Tibial nerve (tissue), 4 donors: ENCODE measurements around the gene SLC25A41.

Source experiments
- EP300 ChIP-seq, 2 donors: sonication (generic); formaldehyde crosslinking; IDR thresholded peaks; one replicate each; pipeline ENCODE4 v1.6.1; 2017; ENCODE audit warnings: antibody characterized with exemption in 2 of 2, mild to moderate bottlenecking in 1 of 2
- POLR2A ChIP-seq, 2 donors: fragments of 450-650 bp; IDR thresholded peaks; one replicate each; pipeline ENCODE4 v1.6.1; 2017; ENCODE audit warnings: antibody characterized with exemption in 2 of 2, mild to moderate bottlenecking in 2 of 2, moderate library complexity in 2 of 2
- TF ChIP-seq, protein P1 (sequence below), 5 experiments: fragments of 200-600 bp in 3 of 5; fragments of 450-650 bp in 2 of 5; sonication (generic) in 3 of 5; IDR thresholded peaks; one replicate each; pipeline ENCODE4 v1.5.1; 2016 to 2019; ENCODE audit warnings: antibody characterized with exemption in 5 of 5, mild to moderate bottlenecking in 3 of 5, moderate library complexity in 2 of 5

DNA sequence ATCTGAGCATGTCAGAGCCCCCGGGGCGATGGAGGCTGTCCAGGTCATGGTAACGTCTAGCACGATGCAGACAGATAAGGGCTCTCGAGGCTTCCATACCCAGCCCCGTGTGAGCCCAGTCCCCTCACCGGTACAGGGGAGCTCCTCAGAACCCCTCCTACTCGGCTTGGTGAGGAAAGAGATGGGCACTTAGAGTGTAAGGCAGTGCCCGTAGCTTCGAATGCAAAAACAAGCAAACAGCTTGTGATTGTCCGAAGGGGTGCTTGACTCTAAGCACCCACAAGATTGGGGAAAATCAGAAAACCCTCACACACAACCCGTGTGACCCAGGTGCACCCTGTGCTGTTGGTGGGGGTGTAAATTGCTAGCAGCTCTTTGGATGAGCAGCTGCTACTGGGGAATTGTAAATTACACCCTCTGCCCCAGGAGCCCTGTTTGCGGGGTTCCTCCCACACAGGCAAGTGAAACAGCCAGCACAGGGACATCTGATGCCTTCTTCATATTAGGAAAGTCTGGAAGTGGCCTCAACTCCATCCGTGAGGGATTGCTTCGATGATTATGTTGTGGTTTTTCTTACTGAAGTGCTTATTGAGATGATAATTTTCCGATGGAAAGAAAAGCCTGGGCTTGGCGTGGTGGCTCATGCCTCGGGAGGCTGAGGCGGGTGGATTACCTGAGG, 56.9 kb downstream of the SLC25A41 start:
- TF ChIP-seq, protein P1, sequence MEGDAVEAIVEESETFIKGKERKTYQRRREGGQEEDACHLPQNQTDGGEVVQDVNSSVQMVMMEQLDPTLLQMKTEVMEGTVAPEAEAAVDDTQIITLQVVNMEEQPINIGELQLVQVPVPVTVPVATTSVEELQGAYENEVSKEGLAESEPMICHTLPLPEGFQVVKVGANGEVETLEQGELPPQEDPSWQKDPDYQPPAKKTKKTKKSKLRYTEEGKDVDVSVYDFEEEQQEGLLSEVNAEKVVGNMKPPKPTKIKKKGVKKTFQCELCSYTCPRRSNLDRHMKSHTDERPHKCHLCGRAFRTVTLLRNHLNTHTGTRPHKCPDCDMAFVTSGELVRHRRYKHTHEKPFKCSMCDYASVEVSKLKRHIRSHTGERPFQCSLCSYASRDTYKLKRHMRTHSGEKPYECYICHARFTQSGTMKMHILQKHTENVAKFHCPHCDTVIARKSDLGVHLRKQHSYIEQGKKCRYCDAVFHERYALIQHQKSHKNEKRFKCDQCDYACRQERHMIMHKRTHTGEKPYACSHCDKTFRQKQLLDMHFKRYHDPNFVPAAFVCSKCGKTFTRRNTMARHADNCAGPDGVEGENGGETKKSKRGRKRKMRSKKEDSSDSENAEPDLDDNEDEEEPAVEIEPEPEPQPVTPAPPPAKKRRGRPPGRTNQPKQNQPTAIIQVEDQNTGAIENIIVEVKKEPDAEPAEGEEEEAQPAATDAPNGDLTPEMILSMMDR (IDR thresholded peaks at IDR 0.05) = no peak
- TF ChIP-seq POLR2A (IDR thresholded peaks at IDR 0.05) (no peak), EP300 (IDR thresholded peaks at IDR 0.05) (no peak)
